NOMO-1 treated with dmso at 0.1 percent for 144 hours (cell line): Measurements from ENCODE around the gene DMD.

Source experiments
- DNase-seq: peaks from one replicate; lab custom pipeline; 2025; ENCODE audit not compliant: unreplicated experiment; lab: John Stamatoyannopoulos, UW

DMD gene

DNA sequence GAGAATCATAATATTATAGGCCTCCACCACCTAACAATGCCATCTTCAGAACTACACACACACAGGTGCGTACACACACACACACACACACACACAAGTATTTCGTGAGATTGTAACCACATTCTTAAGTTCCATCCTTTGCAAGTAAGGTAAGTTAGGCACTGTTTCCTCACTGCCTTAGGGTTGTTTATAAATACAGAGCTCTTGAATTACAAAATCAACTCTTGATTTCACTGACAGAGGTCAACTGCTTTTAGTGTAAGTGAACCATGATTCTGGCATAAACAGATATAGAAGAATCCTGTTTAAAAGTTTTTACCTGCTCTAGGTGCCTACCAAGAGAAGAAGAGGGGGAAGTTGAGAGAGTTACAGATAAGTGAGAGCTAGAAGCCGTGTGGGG lies 166.1 kb downstream of the DMD start:
- no peak for DNase-seq

DNA sequence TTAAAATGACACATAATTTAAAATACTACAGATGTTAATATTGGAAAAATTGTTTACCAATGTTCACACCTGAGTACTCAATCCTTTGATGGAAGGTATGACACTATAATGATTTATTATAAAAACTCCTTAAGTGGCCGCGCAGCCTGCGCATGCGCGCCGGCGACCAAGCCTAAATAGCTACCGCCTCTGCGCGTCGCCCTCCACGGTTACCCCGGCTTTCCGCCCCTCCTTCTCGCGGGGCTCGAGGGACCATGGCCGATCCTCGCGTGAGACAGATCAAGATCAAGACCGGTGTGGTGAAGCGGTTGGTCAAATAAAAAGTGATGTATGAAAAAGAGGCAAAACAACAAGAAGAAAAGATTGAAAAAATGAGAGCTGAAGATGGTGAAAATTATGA lies 170.2 kb downstream of the DMD start:
- no peak for DNase-seq

GRCh38 chrX:33032700-33033099 lies 178.6 kb downstream of the DMD start:
- DNase-seq, result no peak

- DNase-seq, result no peak
These were observed 196.4 kb downstream of the DMD start for GRCh38 chrX:33014949-33015348.

GRCh38 chrX:33014086-33014485 lies 197.3 kb downstream of the DMD start:
- DNase-seq, result no peak

DNA sequence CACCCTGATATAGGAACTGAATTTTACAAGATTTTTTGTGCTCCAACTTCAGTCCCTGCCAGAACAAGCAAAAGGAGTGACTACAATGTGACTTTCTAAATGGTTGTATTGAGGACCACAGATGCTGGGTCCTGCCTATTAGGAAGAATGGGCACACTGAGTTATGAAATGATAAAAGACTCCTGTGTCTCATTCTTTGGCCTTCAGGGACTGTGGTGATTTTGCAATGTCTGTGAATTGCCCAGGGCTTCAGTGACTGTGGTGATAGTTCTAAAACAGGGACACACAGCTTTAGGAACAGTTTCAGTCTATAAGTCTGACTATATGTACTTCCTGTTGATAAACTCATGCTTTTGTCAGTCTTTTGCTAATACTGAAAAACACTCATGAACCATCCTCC lies 210.2 kb downstream of the DMD start:
- no peak for DNase-seq

DNA sequence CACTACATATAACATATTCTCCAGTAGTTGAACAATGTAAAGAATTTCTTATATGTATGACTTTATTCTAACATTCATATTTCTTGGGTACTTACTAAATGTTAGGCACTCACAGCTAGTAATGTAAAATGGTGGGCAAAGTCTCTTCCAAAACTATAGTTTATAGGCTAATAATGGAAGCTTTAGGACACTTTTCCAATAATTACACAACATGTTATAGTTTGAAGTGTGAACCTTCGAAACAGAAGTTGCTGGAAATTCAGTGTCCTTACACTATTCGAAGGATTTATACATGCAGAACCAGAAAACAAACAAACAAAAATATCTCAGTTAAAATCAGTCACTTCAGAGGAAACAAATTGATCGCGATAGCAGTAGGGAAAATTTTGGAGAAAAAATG lies 212.6 kb downstream of the DMD start:
- DNase-seq, result no peak

GRCh38 chrX:32995427-32995826 lies 215.9 kb downstream of the DMD start:
- DNase-seq, result no peak

DNA sequence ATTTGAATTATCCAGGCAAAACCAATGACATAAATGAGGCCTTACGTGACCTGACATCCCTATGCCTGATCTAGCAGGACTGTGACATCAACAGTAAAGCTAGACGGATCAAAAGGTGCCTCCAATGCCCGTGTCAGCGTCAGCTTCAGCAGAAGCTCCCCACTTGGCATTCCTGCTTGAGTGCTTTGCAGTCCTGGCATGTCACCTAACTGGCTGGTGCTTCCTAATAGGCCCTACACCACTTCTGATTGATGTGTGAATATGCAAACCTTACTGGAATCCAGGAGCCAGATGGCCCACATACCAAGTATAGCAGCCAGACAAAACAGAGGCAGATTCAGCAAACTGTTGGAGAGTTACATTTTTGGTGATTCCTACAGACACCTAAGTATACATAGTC lies 224.2 kb downstream of the DMD start:
- no peak for DNase-seq

DNA sequence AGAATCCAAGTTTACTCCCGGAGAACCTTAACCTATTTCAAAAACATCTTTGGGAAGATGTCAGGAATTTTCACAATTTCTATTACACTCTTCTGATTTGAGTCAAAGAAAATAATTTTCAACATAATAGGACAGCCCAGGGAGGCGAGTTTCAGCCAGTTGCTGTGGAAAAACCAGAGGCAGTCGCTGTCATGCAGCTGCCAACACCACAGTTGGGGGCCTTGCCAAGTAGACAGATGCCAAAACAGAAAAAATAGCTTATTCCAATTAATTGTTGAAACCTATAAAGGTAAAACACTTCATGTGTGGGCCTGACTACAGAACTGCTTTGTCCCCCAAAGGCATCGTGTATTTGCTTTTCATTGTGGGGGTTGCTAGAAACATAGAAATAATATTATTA lies 225.8 kb downstream of the DMD start:
- DNase-seq, result no peak

- DNase-seq, result no peak
These were observed 244.5 kb downstream of the DMD start for GRCh38 chrX:32966821-32967355.

DNA sequence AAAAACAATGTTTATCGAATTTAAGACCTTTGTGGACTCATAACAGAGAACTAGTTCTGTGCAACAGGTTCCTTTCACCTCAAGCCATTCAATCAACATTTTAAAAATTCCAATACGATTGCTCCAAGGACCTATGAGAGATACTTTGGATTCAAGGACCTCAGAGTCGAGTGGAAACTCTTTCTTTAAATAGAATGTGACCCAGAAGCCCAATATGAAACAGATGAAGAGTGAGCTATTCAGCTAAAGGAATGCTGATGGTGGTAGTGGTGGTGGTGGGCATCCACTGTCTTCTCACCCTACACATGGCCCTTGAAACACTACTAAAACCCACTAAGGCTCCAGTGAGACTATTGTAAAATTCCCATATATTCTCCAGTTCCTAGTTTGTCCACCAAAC lies 257.2 kb downstream of the DMD start:
- no peak for DNase-seq

GRCh38 chrX:32948130-32948529 lies 263.2 kb downstream of the DMD start:
- no peak for DNase-seq

GRCh38 chrX:32937043-32937442 lies 274.3 kb downstream of the DMD start:
- no peak for DNase-seq

- DNase-seq, result no peak
These were observed 277.8 kb downstream of the DMD start for GRCh38 chrX:32933548-32933947.

DNA sequence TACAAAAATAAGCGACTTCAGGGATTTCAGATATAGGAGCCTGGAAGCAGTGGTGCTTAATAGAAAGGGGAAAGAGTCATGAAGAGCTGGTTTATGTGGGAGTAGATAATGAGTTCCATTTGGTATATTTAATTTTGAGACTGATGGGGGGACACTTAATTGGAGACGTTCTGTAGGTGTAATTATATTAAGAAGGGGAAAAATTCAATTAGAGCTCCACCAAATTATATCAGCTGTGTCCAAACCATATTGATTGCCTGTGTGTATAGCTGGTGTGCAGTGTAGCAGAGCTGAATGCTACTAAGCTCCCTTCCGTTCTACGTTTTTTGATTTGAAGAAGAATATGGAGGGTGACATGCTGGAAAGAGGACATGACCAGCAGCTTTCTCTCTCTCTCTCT lies 282.3 kb downstream of the DMD start:
- no peak for DNase-seq

DNA sequence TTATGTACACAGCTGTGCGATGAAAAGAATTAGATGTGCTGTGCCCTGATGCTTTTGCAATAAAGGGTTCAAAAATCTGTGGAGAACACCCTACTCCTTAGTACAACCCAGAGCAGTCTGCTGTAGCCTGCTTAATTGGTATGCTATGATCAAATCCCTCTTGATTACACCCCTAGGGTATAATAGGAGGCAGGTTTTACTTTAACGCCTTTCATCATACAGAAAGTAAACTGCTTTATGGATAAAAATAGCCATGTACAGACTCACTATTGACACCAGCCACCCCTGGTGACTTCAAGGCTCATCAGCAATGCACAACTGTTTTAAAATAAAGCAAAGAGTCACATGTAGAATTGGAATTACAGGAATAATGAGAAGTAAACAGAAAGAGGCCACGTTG lies 315.3 kb downstream of the DMD start:
- DNase-seq, result no peak

DNA sequence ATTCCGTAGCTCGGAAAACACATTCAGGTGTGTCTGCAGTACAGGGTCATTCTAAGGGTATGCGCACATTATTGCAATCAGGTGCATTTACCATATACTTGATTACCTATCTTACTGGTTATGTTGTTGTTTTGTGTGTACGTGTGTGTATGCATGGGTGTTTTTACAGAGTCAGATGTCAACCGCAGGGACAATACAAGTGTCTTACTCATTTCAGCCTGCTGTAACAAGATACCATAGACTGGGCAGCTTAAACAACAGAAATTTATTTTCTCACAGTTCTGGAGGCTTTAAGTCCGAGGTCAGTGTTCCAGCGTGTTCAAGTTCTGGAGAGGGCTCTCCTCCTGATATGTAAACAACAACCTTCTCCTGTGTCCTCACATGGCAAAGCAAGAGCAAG lies 316.7 kb downstream of the DMD start:
- DNase-seq, result no peak

- DNase-seq, result no peak
These were observed 317.6 kb downstream of the DMD start for GRCh38 chrX:32893751-32894150.

- no peak for DNase-seq
These were observed 333.8 kb downstream of the DMD start for GRCh38 chrX:32877592-32877991.

- no peak for DNase-seq
These were observed 336.5 kb downstream of the DMD start for GRCh38 chrX:32874839-32875238.

DNA sequence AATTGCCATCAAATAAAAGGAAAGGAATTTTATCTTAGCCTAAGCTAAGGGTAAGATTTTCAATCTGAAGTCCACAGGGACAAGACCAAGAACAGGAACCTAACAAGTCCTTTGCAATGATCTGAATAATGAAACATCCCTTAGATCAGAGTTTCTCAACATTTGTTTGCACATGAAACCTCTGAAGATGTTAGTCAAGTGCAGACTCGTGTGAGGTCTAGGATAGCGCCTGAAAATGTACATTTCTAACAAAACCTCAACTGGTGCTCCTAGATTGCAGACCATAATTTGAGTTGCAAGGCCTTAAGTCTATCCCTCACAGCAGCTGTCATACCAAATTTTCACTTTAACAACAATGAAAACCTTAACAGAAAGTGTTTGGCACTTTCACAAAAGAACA lies 337.6 kb downstream of the DMD start:
- no peak for DNase-seq

DNA sequence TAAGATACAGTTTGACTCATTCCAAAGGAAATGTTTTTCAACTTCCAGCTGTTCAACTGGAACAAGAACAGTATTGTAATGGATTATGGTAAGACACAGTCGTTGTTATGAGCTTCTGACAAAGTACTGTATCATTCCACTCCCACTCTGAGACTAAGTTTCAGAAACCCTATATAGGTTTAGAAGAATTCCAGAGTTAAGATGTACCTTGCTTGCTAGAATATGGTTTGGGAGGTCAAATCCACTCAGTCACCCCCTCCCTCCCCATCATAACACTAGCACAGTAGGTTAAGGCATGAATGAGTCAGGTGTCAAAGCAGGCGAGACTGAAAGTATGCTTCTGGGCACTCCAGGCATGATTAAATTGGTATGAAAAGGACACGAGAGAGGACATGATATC lies 339.7 kb downstream of the DMD start:
- no peak for DNase-seq

- no peak for DNase-seq
These were observed 342.8 kb downstream of the DMD start for GRCh38 chrX:32868524-32868895.
